WERI-Rb-1 (cell line): Measurements from ENCODE around the gene KLHL26.

Experiments used
- DNase-seq: peaks from one replicate; pipeline ENCODE4 v3.0.0-alpha.2; 2020
- H3K27ac ChIP-seq: fragments of 250-450 bp; sonication (Bioruptor Pico); 2 replicates; pipeline ENCODE4 v1.5.1; 2020; ENCODE audit warnings: mild to moderate bottlenecking, moderate library complexity
- H3K27me3 ChIP-seq: fragments of 250-450 bp; sonication (Bioruptor Pico); 2 replicates; pipeline ENCODE4 v1.5.1; 2021; ENCODE audit warnings: mild to moderate bottlenecking, low read depth, moderate library complexity; ENCODE audit not compliant: insufficient read depth, severe bottlenecking
- H3K36me3 ChIP-seq: fragments of 250-450 bp; sonication (Bioruptor Pico); 2 replicates; pipeline ENCODE4 v1.5.1; 2020; ENCODE audit warnings: mild to moderate bottlenecking, moderate library complexity
- H3K4me3 ChIP-seq: 2 replicates; pipeline ENCODE4 v1.5.1; 2011; ENCODE audit warnings: low read depth, mild to moderate bottlenecking, control low read depth, low read length
- H3K9me3 ChIP-seq: fragments of 250-450 bp; sonication (Bioruptor Pico); 2 replicates; pipeline ENCODE4 v1.5.1; 2021; ENCODE audit warnings: mild to moderate bottlenecking, moderate library complexity; ENCODE audit not compliant: severe bottlenecking
- CTCF ChIP-seq: IDR thresholded peaks from 2 replicates; pipeline ENCODE4 v1.5.1; 2011; ENCODE audit warnings: low read depth, mild to moderate bottlenecking, control low read depth, inconsistent platforms, low read length

The KLHL26 gene

GRCh38 chr19:18594096-18594823 is 42.6 kb upstream of the KLHL26 start:
- TF ChIP-seq CTCF: peak; percentile 74
- Histone ChIP-seq H3K9me3 (no peaks in the 10 kb centered on the region), H3K4me3 (peak overlapping the region; percentile 47), H3K27ac (peak overlapping the region; percentile 32), H3K36me3 (peaks cover 18% of the 10 kb centered on the region), H3K27me3 (no peaks in the 10 kb centered on the region)
- DNase-seq: peak; percentile 75

GRCh38 chr19:18594824-18595373 is 41.9 kb upstream of the KLHL26 start:
- no peaks in the 10 kb centered on the region for H3K9me3 ChIP-seq
- DNase-seq: peak; percentile 48
- no peaks in the 10 kb centered on the region for H3K27me3 ChIP-seq
- TF ChIP-seq CTCF: no peak
- peak overlapping the region; percentile 32 for H3K27ac ChIP-seq
- H3K4me3 ChIP-seq: peak overlapping the region; percentile 47
- H3K36me3 ChIP-seq: peaks cover 18% of the 10 kb centered on the region

- Histone ChIP-seq H3K9me3 (no peaks in the 10 kb centered on the region), H3K27ac (no peak overlapping the region), H3K36me3 (peaks cover 18% of the 10 kb centered on the region), H3K27me3 (no peaks in the 10 kb centered on the region), H3K4me3 (no peak overlapping the region)
- no peak for DNase-seq
- TF ChIP-seq CTCF: no peak
Measured at GRCh38 chr19:18595475-18595874, 41.4 kb upstream of the KLHL26 start.

GRCh38 chr19:18596752-18597157 is 40.1 kb upstream of the KLHL26 start:
- Histone ChIP-seq H3K4me3 (peak overlapping the region; percentile 34), H3K36me3 (peaks cover 8% of the 10 kb centered on the region)
- DNase-seq: peak; percentile 93

GRCh38 chr19:18597809-18598660 is 38.8 kb upstream of the KLHL26 start:
- no peaks in the 10 kb centered on the region for H3K27me3 ChIP-seq
- H3K4me3 ChIP-seq: peak overlapping the region; percentile 19; the same call in 1 of the 2 replicates
- peaks cover 7% of the 10 kb centered on the region for H3K36me3 ChIP-seq

More at GRCh38 chr19:18596752-18597157, 40.1 kb upstream of the KLHL26 start:
- Histone ChIP-seq H3K27ac (peak overlapping the region; percentile 36; the same call in 1 of the 2 replicates), H3K9me3 (no peaks in the 10 kb centered on the region), H3K27me3 (no peaks in the 10 kb centered on the region)
- no peak for TF ChIP-seq CTCF

More at GRCh38 chr19:18597809-18598660, 38.8 kb upstream of the KLHL26 start:
- Histone ChIP-seq H3K9me3 (no peaks in the 10 kb centered on the region), H3K27ac (peak overlapping the region; percentile 51)
- no peak for TF ChIP-seq CTCF
- peak; percentile 47 for DNase-seq
